Renal cortical epithelial cell (primary cell): Measurements from ENCODE around the gene TBC1D5. TPM values are rescaled to one million over a fixed set of nuclear protein-coding genes. Genes with fewer than 3 reads are reported as not detected.
"Not testable (repeated sequence)": the region's sequence is repeated elsewhere in the genome, so short reads cannot be mapped to it uniquely, and the experiment has no call there.

Experiments
- DNase-seq: peaks from one replicate; pipeline ENCODE4 v3.0.0-alpha.2; 2011; ENCODE audit warnings: low read depth
- total RNA-seq: library from RNA; depleted of rRNA; stranded (reverse); fragments of >200 nt; gene quantifications from 2 replicates; pipeline ENCODE4 v1.2.3, GENCODE V29; 2014

The TBC1D5 gene
- total RNA-seq, 1 donor from 2014 or later: 92.1 TPM

DNA sequence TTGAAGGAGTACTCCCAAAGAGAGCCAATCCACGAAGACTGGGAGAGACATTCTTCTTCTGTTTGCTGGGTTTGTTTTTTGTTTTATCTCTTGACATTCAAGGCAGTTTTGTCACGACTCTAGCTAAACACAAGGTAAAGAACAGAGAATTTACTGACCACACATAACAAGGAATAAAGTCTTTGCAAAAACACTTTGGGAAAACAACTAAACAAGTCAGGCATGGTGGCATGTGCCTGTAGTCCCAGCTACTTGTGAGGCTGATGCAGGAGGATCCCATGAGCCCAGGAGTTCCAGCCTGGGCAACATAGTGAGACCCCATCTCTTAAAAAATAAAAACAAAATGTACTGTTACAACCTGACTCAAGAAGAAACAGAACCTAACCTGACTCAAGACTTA is 28.0 kb downstream of the TBC1D5 start:
- no peak for DNase-seq

DNA sequence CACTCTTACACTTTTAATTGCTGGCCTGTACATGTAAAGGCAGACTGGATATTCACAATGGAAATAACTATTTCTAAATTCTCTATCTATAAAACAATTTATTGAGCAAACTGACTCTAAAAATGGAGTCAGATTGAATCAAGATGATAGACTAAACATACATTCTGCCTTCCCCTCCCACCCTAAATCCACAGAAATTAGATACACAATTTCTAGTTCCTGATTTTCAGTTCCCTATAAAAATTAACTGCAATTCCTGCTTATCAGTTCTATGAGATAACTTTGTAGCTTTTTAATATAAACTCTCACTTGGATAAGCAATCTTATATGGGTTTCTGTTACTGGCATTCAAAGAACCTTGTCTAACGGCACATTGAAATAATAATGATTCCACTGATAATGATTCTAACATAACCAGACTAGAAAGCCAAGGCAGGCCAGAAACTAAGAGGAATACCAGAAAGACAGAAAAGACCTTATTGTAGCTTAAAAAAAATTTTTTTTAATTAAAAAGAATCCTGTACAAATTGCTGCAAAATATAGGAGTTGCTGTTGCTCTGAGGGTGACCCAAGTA is 33.1 kb downstream of the TBC1D5 start:
- no peak for DNase-seq

DNA sequence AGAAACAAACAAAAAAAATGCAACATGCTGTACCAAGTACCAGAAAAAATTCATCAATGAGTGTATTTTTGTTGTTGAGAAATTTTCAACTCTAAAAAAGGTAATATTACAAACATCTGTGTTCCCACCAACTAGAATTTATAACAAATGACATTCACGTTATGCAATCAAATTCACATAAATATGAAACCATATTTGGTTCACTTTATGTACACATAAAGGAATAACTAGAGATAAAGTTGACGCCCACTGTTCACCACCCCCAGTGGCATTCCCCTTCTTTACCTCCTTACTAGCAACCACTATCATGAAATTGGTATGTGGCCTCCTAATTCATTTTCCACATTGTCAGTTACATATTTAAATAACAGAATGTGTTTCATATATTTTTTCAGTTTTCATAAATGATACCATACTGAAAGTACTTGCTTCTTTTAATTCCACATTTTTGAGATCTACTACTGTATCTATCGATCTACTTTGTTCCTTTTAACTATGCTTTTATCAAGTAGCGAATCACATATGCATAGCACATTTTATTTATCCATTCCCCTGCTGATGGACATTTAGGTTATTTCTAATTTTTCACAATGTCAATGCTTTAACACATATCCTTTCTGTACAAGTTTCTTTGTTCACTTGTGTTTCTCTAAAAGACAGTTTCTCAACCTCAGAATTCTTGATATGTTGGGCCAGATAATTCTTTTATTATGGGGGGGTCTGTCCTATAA is 34.5 kb downstream of the TBC1D5 start:
- no peak for DNase-seq

DNA sequence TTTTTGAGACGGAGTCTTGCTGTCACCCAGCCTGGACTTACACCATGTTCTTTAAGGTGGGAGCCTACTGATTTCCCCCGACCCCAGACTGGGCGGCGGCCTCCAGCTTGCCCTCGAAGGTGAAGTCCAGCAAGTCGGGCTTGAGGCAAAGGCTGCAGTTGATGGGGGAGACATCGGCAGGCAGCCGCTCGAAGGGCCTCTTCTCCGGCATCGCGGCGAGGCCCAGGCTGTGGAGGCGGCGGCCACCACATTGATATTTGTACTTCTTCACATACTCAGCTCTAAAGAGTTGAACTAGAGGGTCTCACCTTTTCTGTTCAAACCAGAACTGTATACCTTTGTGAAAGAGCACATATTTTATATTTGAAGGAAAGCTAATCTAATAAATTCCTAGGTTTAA is 36.4 kb downstream of the TBC1D5 start:
- DNase-seq: not testable (repeated sequence)

DNA sequence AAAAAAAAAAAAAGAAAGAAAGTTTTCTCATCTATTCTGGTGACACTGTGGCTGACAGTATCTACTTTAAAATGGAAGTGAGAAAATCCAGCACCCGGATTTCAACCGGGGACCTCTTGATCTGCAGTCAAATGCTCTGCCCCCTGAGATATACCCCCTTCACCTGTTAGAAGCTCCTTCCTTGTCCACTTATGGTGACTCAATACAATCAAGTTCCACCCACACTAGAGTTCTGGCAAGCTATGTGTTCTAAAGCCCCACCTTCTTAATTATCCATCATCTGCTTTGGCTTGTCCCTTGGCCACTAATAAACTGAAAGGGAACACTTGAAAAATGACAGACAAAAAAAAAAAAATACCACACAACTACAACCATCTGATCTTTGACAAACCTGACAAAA is 42.6 kb downstream of the TBC1D5 start:
- DNase-seq: not testable (repeated sequence)

DNA sequence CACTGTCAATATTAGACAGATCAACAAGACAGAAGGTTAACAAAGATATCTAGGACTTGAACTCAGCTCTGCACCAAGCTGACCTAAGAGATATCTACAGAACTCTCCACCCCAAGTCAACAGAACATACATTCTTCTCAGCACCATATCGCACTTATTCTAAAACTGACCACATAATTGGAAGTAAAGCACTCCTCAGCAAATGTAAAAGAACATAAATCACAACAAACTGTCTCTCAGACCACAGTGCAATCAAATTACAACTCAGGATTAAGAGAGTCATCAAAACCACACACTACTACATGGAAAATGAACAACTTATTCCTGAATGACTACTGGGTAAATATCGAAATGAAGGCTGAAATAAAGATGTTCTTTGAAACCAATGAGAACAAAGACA is 46.8 kb downstream of the TBC1D5 start:
- DNase-seq: not testable (repeated sequence)

DNA sequence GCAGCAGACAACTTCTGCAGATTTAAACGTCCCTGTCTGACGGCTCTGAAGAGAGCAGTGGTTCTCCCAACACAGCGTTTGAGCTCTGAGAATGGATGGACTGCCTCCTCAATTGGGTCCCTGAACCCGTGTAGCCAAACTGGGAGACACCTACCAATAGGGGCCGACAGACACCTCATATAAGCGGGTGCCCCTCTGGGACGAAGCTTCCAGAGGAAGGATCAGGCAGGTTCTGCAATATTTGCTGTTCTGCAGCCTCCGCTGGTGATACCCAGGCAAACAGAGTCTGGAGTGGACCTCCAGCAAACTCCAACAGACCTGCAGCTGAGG is 48.8 kb downstream of the TBC1D5 start:
- DNase-seq: not testable (repeated sequence)

DNA sequence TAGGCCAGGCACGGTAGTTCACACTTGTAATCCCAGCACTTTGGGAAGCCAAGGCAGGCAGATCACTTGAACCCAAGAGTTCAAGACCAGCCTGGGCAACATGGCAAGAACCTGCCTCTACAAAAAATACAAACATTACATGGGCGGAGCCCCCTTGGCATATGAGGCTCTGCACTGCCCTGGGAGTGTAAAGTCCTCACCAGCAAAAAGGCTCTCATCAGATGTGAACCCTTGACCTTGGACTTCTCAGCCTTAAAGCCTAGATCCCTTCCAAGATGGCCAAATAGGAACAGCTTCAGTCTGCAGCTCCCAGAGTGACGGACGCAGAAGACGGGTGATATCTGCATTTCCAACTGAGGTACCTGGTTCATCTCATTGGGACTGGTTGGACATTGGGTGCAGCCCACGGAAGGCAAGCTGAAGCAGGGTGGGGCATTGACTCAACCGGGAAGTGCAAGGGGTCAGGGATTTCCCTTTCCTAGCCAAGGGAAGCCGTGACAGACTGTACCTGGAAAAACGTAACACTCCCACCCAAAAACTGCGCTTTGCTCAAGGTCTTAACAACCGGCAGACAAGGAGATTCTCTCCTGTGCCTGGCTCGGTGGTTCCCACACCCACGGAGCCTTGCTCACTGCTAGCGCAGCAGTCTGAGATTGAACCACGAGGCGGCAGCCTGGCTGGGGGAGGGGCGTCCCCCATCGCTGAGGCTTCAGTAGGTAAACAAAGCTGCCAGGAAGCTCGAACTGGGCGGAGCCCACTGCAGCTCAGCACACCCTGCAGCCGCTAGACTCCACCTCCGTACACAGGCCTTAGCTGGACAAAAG is 49.4 kb downstream of the TBC1D5 start:
- DNase-seq: not testable (repeated sequence)

DNA sequence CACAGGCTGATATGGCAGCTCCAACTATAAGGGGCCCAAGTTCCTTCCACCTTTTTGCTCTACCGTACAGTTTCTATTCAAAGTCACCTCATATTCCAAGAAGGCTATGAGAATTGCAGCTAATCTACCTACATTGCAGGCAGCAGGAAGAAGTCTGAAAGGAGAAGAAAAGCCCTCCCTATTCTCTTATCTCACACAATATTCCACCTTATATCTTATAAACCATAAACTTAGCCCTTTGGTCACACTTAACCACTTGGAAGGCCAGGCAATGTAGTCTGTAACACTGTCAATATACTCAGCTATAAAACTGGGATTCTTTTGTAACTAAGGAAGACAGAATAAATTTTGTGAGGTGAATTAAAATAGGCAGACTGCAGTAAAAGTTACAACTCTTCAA is 54.9 kb downstream of the TBC1D5 start:
- no peak for DNase-seq

DNA sequence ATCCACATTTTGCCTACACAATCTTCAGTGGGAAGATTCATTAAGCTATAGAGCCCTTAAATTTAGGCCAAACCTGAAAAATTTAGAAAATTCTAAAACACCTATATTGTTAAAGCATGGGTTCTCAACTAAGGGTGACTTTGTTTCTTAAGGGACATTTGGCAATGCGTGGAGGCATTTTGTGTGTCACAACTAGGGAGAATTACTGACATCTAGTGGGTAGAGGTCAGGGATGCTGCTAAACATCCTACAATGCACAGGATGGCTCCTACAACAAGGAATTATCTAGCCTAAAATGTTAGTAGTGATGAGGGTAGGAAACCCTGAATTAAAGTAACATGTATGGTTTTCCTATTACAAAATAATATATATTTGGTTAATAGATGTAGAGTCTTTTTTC is 55.8 kb downstream of the TBC1D5 start:
- no peak for DNase-seq

DNA sequence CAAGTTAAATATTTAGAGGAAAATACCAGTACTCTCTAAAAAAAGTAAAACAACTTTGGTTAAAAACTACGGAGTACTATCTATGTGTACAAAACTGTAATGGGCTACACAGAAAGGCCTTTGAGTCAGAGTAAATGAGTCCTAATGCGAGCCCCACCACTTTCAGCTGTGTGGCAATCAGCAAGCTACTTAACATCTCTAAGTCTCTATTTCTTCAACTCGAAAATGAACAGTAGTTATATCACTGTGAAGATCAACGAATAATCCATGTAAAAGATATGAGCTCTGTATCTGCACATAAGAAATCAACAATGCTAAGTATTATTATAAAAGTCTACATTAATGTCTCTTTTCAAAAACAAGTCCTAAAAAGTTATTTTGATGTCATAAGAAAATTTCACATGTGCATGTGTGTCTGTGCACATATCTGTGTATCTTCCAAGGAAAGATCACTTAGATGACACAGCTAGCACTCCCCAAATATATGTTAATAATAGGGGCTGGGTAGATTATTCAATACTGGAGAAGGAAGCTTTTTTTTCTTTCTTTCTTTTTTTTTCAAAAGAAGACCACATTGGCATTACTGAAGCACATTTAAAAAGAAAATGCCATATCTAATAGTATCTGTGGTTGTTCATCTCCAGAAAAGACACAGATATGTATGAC is 58.8 kb downstream of the TBC1D5 start:
- DNase-seq: no peak

DNA sequence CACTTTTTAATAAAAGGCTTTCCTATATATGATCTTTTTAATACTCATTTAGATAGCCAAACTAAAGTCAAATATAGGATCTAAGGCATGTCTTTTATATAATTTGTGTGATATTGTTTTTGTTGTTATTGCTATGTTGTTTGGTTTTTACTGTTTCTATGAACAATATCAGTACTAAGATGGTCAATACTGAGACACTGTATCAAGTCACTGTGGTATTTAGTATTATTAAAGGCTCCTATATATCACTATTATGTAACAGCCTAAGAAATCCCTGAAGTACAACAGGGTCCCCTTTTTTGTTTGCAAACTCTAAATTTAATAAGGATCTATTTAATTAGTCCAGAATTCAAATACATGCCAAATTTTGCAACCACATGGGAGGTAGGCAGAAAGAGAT is 61.9 kb downstream of the TBC1D5 start:
- no peak for DNase-seq

DNA sequence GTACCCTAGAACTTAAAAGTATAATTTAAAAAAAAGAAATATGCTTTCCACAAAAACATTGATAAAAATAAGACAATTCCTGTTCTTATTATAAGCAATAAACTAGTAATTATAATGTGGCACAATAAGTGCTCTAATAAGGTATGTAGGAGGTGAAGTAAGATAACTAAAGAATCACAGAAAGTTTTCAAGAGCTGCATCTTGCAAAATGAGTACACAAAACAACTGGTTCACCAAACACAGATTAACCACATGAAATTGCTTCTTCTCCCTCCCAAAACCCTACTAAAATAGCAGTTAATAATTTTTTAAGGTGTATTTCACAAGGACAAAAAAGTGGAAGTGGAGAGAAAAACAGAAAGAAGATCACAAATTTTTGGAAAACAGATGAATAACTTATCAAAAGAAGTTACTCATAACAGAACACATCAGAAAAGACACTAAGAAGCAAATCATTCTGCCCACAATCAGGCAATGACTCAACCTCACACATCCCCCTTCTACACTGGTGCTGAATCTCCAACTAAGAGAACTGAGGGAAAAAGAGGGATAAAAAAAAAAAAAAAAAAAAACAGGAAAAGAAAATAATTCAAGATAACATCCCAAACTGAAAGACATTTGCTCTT is 64.2 kb downstream of the TBC1D5 start:
- peak; percentile 57 for DNase-seq

DNA sequence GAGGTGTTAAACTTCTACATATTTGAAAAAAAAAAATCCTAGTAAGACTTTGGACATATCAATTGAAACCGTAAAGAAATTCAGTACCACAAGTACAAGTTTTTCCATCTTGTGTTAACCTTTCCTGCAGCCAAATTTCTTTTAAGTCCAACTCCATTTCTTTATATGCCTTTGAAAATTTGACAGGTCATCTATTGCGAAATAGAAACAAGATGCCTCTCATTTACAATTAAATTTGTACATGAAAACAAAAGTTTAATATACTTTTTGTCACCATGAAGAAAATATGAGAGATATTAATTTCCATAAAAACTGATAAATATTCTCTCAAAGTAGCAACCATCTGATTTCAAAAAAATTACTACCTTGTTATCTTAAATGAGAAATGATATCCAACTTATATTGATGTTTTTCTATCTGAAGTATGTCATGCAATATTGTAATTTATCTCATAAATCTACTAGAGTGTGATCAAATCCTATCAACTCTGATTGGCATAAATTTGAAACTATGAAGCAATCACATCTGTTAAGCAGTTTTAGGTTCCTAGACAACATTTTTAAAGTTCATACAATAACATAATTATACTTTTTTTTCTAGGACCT is 68.2 kb downstream of the TBC1D5 start:
- no peak for DNase-seq

DNA sequence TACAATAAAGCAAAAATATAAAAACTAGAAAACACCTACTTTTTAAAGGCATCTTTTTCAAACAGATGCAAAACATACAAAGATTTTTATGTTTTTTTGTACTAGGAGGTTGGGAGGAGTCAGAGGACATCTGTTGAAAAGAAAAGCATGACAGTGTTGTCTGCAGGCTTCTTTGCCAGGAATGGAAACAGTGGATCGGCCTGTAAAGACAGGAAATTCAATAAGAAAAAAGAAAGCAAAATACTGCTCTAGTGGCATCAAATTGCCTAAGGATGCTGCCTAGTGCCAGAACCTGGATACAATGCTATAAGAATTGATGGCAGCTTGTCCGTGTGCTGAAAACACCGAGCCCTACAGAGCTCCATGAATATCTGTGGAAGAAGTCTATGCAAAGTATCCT is 69.9 kb downstream of the TBC1D5 start:
- no peak for DNase-seq

DNA sequence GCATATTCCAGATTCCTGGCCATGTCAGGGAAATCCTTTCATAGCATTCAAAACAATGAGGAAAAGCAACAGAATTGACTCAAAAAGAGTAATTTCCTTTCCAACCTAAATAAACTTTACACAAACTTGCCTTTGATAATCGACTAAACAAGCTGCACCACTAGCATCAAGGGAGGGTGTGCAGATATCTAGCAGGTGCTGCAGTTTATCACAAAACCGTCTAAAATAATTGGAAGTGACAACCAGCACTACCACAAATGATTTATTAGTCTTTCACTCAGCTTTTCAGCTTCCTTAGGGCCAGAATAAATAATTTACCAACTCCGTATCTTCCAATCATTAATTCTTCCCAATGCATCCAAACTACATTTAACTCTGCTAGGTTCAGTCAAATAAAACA is 71.7 kb downstream of the TBC1D5 start:
- DNase-seq: no peak

DNA sequence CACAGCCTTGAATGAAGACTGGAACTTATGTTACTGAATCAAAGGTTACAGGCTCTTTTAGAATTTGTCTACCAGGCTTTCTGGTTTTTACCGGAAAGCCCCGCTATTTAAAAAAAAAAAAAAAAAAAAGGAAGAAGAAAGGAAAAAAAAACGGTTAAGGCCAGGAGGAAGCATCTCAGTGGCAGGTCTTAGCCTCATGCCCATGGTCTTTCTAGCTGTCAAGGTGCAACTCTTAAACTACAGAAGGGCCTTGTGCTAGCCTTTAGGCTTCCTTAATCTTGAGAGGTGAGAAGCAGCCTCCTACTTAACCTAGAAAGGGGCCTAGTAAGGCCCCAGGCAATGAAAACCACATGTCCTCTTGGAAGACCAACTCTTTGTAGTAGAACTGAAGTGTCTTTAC is 77.5 kb downstream of the TBC1D5 start:
- no peak for DNase-seq

DNA sequence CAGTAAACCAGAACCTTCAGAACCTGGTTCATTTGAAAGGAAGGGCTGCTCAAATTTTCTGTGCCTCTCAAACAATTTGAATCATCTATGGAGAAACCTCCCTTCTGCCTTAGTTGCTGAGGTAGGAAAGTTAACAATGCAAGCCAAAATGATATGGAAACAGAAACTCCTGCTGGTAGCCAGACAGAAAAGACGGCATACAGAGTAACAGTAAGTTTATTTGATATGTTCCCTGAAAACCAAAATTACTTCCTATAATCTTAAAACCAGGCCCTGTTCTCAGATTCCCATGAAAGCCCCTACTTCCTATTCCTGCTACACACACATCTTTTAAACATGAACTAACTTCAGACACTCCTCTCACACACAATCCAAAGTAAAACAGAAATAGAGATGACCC is 86.2 kb downstream of the TBC1D5 start:
- no peak for DNase-seq

DNA sequence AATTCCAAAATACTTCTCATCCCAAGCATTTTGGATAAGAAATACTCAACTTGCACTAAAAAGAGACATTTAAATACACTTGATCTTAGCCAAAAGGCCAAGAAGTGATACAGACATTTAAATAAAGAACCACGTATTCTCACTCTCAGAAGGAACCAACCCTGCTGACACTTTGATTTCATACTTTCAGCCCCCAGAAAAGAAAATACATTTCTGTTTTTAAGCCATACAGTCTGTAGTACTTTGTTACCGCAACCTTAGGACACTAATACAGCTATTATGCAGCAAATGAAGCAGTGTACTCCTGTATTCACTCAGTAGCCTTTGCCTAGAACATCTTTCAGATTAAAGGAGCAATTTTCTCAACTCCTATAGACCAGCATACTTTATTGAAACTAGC is 86.7 kb downstream of the TBC1D5 start:
- no peak for DNase-seq

DNA sequence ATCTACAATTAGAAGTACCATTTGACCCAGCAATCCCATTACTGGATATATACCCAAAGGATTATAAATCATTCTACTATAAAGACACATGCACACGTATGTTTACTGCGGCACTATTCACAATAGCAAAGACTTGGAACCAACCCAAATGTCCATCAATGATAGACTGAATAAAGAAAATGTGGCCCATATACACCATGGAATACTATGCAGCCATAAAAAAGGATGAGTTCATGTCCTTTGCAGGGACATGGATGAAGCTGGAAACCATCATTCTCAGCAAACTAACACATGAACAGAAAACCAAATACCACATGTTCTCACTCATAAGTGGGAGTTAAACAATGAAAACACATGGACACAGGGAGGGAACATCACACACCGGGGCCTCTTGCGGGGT is 92.7 kb downstream of the TBC1D5 start:
- DNase-seq: not testable (repeated sequence)

DNA sequence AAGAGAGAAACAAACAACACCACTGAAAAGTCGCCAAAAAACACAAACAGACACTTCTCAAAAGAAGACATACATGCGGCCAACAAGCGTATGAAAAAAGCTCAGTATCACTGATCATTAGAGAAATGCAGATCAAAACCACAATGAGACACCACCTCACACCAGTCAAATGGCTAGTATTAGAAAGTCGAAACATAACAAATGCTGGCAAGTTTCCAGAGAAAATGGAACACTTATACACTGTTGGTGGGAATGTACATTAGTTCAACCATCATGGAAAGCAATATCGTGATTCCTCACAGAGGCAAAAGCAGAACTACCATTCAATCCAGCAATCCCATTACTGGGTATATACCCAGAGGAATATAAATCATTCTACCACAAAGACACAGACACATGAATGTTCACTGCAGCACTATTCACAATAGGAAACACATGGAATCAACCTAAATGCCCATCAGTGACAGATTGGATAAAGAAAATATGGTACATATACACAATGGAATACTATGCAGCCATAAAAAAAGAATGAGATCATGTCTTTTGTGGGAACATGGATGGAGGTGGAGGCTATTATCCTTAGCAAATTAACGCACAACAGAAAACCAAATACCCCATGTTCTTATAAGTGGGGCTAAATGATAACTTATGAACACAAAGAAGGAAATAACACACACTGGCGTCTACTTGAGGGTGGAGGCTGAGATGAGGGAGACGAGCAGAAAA is 93.6 kb downstream of the TBC1D5 start:
- DNase-seq: not testable (repeated sequence)
